Muscle of back (tissue), 11 donors: ENCODE data around the gene PSMA2. TPM values are rescaled to one million over a fixed set of nuclear protein-coding genes. Genes with fewer than 3 reads are reported as not detected.

ENCODE experiments used
- DNase-seq, 3 donors: peaks; one replicate each; pipeline versions ENCODE4 v3.0.0 to v3.0.0-alpha.2; 2013
- polyA plus RNA-seq, 10 donors: library from polyadenylated mRNA; unstranded; fragments of 120-200 nt; gene quantifications; one replicate each; pipeline ENCODE4 v1.2.1, GENCODE V29; 2013; ENCODE audit not compliant: insufficient read length in 10 of 10

Gene PSMA2
- polyA plus RNA-seq, 10 donors, result 114 to 150 (median 127) TPM

DNA sequence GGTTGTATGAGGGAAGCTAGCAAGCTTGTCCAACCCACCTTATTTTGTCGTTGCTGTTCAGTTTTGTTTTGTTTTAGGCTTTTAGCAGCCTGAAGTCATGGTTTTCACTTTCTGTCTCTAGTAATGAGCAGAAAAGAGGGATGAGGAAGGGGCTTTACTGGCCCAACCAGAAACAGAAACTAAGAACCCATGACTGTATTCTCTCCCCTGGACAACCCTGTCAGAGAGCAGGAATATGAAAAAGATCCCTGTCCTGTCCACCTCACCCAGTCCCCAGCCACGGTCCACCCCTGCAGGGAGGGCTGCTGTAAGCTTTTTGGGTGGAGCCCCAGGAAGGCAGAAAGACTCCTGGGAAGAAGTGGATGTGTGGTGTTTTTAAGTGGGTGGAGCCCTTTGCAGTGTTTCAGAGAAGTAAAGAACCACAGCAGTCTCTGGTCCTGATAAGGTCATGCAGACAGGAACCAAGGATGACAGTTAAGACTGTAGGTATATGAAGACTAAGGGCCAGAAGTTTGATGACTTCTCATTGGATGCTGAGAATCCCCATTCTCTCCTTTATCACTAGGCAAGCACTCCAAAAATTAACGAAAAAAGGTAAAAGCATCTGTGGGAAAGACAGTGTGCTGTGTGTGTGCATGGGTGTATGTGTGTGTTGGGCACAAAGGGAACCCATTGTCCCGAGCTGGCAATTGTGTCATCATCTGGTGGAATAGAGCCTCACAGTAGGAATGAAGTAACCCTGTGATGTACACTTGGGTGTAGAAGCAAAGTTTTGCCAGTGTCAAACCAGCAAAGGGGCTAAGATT lies 14.1 kb upstream of the PSMA2 start:
- peak in 1 of 3 donors; percentile 3 for DNase-seq

DNA sequence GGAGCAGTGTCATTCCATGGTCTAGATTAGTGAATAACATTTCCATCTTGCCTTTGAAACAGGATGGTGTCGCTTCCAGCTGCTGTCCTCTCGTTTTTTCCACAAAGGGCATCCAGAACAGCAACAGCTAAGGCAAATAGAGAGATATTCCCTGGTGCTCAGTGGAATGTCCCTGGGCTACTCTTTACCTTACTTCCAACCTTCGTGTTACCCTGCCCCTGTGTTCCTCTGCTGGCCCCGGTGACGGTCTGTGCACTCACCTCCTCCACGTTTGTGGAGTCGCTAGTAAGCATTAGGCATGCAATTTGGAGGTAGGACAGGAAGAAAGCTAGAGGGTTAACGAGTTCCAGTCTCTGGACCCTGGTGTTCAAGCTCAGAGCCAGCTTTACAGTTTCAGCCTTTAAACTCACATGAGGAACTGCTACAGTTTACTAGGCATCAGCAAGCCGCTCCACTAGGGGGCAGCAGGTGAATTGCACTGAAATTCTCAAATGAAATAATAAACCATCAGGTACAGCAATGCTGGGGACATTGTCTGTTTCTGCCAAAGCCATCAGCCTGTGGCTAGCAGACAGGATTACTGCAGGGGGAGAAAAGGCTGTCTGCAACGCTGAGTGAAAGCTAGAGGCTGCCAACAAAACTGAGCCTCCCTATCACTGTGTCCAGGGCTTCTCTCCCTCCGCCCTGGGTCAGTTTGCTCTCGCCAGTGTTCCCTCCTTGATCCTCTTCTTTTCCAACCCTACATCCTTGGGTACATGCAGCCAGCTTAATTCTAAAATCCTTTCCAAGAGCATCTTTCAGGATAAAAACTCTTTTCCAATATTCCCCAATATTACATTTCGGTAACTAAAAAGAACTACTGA lies 9.2 kb upstream of the PSMA2 start:
- DNase-seq, result peak; percentile 60 to 81 (median 74)

DNA sequence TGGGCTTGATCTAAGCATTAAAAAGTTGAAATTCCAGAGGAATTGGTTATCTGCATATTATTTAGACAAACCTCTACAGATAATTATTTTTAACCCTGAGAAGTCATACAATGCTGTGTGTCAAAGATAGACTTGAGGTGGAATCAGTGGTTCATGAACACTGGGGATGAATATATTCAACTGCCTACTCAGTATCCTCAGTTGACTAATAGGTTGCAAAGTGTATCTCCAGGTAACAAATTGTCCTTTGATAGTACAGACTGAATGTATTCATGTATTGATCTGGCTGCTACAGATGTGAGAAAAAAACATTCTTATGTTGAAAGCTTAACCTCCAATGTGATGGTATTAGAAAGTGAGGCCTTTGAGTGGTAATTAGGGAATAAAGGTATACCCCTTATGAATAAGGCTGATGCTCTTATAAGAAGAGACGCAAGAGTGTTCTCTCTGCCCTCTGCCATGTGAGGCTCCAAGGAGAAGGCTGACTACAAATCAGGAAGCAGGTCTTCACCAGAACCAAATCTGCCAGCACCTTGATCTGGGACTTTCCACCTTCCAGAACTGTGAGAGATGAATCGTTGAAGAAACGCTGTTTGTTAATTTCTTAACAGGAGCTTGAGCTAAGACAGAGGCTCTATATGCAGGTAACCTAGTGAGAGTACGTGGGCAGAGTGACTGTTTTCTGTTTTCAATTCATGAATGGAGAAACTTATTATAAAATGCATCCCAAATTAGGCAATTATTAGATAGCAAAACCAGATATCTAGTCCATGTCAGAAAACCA lies 7.7 kb upstream of the PSMA2 start:
- DNase-seq, result no peak

DNA sequence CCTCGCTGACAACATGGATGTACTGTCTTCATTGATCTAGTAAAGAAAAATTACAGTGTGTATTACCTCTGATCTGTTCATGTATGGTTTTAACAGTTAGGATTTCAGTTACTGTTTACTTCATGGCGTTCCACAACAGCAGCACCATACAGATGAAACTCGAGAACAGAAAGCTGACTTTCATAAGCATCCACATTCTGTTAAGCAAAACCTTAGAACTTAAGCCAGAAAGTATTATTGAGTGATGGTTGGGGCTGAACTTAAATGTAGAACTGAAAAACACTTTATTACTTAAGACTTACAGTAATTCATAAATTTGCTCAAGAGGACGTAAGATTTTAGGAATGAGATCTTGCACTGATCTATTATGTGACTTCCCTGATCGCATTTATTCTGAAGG lies 3.9 kb upstream of the PSMA2 start:
- DNase-seq, result no peak

DNA sequence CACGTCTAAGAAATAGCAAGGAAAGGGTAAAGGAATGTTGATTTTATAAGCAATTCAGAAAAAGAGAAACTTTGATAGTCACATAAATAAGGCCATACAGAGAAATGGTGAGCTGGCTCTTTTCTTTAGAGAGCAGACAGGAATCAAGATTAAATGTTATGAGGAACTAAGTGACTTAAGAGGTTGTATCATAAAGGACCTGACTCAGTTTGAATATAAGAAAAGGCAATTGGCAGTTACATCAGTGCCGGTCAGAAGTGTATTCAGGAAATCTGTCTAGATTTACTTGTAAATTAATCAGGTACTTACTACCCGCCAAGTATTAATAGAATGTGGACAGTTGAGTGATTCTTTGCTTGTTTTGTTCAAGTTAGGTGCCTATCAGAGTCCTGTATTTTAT lies 2.3 kb upstream of the PSMA2 start:
- DNase-seq, result no peak

DNA sequence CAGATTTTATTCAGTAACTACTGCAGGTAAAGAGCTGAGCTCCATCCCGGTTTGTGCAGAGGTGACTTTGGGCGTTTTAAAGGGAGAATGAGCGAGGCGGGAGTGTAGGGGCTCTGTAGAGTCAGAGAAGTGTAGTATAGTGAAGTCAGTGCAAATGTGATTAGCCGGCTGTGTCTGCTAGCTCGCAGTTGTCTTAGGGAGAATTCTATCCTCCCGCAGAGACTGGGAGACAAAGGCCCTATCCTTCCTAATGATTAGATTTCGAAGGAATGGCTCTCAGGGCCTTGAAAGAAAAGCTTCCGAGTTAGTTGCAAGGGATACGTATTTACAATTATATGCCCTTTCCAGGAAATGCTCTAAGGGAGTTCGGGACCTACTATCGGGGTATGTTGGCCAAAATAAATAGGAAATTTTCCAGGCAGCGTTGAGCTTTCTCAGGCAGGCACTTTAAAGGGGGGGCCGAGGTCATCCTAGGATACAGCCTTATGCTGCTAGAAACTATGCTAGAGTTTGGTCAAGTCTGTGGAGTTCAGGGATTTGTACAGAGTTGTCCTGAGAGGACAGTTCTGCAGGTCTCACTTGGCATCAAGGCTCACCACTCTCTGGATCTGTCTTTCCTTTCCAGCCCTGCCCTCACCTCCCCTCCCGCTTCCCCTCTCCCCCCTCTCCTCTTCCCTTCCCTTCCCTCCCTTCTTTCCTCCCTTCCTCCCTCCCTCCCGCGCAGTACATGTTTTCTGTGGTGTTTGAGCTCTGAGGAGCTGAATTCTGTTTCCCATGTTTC lies 1.0 kb upstream of the PSMA2 start:
- DNase-seq, result peak; percentile 19 to 73 (median 46)

DNA sequence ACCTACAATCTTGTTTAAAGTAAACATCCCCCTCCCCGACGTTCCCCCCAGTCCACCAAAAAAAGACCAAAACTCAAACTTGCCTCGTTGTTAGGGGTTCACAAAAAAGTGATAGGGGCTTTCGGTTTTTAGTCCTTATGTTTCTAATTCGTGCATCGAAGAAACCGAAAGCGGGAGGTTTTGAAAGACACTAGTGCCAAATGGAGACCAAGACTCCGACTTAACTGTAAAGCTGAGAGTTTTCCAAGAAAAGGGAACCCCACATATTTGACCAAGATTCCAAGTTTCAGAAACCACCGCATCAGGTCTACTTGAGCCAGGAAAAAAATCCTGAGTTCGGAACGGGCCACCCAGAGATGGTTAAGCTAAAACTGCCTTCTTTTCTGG lies 534 bp downstream of the PSMA2 start:
- DNase-seq, result peak in 1 of 3 donors; percentile 5

DNA sequence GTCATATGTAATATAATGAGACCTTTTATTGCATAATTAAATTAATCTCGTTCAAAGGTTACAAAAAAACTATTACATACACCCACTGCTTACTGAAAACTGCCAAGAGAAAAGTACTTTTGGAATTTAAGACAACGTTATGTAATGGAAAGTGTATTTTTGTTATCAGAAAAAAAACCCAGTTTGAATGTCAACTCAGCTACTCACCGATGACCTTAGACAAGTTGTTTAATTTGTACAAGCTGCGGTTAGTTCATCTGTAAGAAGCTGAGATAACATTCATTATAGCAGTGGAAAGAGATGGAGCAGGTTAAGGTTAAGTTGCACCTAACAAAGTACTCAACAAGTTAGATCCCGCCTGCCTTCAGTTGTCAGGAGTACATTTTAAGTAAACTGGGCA lies 1.1 kb downstream of the PSMA2 start:
- DNase-seq, result no peak

DNA sequence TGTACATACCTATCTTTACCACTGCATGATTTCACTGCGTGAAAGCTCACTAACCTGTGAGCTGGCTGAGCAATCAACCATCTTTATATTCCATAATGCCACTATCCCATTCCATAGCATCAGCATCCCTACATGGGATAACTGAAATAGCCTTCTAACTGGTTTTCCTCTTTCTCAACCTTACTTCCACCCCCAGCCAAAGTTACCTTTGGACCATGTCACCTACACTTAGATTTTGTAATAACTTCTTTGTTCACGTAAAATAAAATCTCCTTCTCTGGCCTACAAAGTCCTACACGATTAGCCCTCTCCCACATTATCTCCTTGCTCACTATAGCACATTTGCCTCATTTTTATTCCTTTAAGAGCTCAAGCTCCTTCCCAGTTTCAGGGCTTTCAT lies 2.5 kb downstream of the PSMA2 start:
- no peak for DNase-seq

DNA sequence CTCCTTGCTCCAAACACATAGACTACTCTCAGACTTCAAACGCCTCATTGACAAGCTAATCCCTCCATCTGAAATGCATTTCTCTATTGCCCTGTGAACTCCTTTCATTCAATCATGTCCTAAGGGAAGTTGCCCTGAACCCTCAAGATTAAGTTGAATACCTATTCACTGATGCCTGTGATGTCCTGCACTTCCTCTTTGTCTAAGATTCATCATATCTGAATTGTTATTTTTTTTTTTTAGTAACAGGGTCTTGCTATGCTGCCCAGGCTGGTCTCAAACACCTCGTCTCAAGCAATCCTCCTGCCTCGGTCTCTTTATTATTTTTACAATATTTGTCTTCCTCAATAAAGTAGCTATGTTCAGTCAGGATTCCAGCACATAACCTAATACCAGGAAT lies 3.2 kb downstream of the PSMA2 start:
- DNase-seq, result no peak

DNA sequence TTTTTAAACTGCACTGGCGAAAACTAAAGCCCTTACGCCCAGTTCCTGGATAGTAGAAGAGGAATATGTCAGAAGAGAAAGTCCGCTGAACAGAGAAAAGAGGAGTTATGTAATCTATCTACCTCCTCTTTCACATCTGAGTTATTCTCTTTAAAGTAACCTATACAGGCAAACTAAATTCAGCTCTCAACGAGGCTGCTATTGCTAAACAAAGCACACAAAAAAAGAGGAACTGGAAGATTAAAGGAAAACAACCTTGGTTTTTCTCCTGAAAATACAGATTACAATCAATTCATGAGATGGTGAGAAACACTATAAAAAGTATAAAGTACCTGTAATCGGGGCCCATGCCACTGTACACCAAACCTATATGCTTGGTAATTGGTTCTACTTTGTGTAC lies 5.8 kb downstream of the PSMA2 start:
- no peak for DNase-seq

DNA sequence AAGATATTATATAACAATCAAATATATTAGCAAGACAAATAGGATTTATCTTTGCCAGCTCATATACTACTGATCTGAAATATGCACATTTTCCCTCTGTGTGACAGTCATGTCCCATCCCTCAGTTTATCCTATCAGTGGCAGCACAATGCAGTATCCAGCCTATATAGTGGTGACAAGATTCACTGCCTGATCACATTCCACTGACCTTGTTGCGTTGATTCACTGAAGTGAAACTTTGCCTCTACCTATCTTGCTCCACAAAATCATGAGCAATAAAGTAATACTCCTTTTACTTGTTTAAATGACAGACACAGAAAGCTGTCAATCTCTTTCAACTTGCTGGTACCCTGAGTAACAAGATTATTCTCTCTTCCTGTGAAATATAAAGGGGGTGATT lies 6.3 kb downstream of the PSMA2 start:
- DNase-seq, result no peak

DNA sequence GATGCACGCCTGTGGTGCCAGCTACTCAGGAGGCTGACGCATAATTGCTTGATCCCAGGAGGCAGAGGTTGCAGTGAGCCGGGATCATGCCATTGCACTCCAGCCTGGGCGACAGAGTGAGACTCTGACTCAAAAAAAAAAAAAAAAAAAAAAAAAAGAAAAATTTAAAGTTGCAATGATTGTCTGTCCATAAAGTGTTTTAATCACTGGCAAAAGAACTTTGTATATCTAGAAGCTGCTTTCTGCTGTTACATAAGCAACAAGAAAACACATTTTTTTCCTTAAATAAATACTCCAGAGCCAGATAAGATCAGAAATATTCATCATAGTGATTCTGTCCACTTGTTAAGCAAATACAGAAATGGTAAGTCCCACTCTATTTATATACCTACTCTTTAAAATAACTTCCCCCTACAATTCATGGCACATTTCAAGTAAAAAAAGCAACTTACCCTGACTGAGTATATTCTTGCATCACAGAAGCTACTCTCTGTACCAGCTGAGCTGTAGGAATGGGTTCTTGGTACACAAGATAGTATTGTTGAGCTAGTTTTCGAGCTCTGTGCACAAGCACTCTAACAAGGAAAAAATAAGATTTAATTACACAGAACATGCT lies 7.6 kb downstream of the PSMA2 start:
- DNase-seq, result no peak

DNA sequence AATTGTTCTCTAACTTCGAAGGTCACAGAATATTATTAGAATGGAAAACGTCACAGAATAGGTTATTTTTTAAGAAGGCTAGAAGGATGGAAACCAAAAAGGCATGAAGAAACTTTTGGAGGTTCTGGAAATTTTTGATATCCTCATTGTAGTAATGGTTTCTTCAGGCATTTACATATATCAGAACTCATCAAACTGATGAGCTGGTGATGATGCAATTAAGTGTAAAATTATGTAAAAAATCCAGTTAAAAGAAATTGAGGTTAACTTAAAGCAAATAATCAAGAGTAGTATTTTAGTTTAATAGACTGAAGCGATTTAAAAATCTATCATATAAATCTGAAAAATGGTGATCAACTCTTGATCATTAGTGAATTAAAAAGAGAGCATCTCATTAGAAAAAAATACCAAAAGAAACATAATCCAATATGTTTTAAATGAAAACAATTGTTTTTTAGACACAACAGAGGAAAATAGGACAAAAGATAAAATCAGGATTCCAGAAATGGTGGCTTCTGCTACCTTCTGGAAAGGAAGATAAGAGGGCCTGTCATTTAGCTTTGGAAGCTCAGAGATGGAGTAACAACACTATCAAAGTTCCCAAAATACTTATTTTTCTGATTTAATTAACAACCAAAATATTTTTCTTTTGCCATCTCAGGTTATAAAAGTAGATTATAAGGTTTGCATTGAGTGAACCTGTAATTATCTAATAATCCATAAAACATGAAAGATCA lies 9.8 kb downstream of the PSMA2 start:
- DNase-seq, result no peak

DNA sequence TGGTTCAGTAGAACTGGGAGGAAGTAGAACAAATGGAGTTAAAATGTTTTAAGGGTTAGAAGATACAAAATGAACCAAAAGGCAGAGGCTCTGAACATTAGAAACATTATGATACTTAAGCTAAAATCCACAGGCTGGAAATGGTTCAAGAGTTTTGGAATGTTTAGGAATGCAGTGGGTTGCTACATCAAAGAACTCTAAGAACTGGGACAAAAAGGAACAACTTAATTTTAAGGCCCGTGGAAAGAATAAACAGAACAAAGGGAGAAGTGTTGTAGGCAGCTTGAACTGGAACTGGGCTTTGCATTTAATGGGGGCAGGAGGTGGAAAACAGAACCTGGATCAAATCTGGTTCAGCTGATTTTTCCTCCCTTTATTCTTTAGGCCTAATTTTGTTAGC lies 16.6 kb downstream of the PSMA2 start:
- no peak for DNase-seq

DNA sequence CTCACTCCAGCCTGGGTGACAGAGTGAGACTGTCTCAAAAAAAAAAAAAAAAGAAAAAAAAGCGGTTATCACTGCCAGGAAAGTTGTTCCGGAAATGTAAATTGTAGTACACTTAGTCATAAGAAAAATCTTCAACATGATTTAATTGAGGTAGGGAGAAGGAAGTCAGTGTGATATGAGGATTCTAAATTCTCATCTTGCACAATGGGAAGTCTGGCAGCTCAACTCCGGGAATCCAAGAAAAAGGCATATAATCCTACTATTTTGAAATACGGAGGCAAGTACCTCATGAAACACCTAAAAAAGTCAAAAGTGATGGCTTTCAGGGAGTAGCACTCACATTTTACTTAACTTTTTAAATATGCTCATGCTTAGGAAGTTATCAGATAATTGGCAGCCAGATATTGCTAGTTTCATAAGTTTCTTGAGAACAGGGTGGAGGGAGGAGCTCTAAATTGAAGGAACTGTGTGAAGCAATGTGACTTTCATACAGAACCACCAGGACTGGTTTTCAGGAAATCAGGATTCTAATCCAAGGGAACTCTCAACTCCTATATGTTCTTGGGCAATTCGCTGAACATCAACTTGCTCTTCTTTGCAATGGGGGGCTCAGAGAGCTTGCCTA lies 17.4 kb downstream of the PSMA2 start:
- DNase-seq, result peak in 1 of 3 donors; percentile 39

DNA sequence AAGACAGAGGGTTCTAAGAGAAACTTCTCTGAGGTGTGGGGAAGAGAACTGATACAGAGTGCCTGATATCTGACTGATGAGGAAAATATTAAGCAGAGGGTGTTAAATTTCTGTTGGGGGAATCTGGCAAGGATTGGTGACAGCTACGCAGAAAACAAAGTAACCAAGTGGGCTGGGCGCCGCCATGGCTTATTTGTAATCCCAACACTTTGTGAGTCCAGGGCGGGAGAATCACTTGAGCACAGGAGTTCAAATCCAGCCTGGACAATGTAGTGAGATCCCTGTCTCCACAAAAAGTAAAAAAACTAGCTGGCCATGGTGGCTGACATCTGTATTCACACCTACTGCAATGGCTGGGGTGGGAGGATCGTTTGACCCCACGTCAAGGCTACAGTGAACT lies 18.0 kb downstream of the PSMA2 start:
- DNase-seq, result no peak

DNA sequence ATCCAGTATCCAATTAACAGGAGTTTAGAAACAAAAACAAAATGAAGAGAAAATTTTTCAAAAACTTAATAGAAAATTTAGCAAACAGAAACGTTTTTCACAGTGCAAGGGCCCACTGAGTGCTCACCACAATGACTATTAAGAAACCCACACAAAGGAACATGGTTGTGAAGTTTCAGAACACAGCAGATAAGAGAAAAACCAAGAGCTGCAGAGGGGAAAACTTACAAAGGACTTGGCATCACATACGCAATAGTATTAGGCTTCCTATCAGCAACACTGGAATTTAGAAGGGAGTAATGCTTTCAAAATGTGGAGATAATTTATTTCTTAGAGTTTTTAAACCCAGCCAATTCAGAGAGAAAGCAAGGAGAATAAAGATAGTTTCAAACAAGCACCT lies 18.4 kb downstream of the PSMA2 start:
- DNase-seq, result no peak
